ENCODE measurements around the gene BAZ2A.

DNA sequence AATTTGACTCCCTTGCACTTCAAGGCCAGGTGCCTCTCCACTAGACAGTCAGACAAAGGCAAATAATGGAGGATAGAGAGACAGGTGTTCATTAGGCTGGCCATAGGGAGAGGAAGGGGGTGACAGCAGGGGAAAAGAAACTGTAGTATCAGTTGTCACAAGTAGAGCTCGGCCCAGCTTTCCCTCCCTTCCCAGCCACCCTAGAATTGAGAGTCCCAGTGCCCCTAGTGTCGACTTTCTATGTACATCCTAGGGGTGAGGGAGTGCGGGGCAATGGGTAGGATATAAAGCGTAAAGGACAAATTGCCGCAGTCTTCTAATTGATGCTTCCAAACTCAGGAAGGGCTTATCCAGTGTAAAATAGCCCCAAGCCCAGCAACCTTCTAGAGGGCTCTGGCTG is 39.0 kb downstream of the BAZ2A start:
- TF ChIP-seq, protein P1, sequence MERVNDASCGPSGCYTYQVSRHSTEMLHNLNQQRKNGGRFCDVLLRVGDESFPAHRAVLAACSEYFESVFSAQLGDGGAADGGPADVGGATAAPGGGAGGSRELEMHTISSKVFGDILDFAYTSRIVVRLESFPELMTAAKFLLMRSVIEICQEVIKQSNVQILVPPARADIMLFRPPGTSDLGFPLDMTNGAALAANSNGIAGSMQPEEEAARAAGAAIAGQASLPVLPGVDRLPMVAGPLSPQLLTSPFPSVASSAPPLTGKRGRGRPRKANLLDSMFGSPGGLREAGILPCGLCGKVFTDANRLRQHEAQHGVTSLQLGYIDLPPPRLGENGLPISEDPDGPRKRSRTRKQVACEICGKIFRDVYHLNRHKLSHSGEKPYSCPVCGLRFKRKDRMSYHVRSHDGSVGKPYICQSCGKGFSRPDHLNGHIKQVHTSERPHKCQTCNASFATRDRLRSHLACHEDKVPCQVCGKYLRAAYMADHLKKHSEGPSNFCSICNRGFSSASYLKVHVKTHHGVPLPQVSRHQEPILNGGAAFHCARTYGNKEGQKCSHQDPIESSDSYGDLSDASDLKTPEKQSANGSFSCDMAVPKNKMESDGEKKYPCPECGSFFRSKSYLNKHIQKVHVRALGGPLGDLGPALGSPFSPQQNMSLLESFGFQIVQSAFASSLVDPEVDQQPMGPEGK (CRISPR knock-in tag; IDR thresholded peaks at IDR 0.05; ENCODE audit: borderline replicate concordance): no peak
- TF ChIP-seq ZFP30 (CRISPR knock-in tag; IDR thresholded peaks at IDR 0.05) (no peak), ZNF565 (CRISPR knock-in tag; conservative IDR thresholded peaks at IDR 0.05; ENCODE audit: low read depth) (no peak), ESRRG (CRISPR knock-in tag; IDR thresholded peaks at IDR 0.05) (no peak), ZNF8 (CRISPR knock-in tag; IDR thresholded peaks at IDR 0.05) (no peak), GLIS3 (CRISPR knock-in tag; IDR thresholded peaks at IDR 0.05) (no peak), OSR1 (CRISPR knock-in tag; IDR thresholded peaks at IDR 0.05) (no peak), ARNTL (CRISPR knock-in tag; IDR thresholded peaks at IDR 0.05; ENCODE audit: borderline replicate concordance, low read depth) (no peak), ZFP3 (CRISPR knock-in tag; IDR thresholded peaks at IDR 0.05) (no peak), ISL1 (CRISPR knock-in tag; IDR thresholded peaks at IDR 0.05) (no peak), TOX (CRISPR knock-in tag; IDR thresholded peaks at IDR 0.05; ENCODE audit: borderline replicate concordance) (no peak)
- TF ChIP-seq, protein P2, sequence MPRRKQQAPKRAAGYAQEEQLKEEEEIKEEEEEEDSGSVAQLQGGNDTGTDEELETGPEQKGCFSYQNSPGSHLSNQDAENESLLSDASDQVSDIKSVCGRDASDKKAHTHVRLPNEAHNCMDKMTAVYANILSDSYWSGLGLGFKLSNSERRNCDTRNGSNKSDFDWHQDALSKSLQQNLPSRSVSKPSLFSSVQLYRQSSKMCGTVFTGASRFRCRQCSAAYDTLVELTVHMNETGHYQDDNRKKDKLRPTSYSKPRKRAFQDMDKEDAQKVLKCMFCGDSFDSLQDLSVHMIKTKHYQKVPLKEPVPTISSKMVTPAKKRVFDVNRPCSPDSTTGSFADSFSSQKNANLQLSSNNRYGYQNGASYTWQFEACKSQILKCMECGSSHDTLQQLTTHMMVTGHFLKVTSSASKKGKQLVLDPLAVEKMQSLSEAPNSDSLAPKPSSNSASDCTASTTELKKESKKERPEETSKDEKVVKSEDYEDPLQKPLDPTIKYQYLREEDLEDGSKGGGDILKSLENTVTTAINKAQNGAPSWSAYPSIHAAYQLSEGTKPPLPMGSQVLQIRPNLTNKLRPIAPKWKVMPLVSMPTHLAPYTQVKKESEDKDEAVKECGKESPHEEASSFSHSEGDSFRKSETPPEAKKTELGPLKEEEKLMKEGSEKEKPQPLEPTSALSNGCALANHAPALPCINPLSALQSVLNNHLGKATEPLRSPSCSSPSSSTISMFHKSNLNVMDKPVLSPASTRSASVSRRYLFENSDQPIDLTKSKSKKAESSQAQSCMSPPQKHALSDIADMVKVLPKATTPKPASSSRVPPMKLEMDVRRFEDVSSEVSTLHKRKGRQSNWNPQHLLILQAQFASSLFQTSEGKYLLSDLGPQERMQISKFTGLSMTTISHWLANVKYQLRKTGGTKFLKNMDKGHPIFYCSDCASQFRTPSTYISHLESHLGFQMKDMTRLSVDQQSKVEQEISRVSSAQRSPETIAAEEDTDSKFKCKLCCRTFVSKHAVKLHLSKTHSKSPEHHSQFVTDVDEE (CRISPR knock-in tag; IDR thresholded peaks at IDR 0.05): no peak
- TF ChIP-seq, protein P3, sequence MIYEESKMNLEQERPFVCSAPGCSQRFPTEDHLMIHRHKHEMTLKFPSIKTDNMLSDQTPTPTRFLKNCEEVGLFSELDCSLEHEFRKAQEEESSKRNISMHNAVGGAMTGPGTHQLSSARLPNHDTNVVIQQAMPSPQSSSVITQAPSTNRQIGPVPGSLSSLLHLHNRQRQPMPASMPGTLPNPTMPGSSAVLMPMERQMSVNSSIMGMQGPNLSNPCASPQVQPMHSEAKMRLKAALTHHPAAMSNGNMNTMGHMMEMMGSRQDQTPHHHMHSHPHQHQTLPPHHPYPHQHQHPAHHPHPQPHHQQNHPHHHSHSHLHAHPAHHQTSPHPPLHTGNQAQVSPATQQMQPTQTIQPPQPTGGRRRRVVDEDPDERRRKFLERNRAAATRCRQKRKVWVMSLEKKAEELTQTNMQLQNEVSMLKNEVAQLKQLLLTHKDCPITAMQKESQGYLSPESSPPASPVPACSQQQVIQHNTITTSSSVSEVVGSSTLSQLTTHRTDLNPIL (CRISPR knock-in tag; IDR thresholded peaks at IDR 0.05; ENCODE audit: low read depth): no peak
- TF ChIP-seq, protein P4, sequence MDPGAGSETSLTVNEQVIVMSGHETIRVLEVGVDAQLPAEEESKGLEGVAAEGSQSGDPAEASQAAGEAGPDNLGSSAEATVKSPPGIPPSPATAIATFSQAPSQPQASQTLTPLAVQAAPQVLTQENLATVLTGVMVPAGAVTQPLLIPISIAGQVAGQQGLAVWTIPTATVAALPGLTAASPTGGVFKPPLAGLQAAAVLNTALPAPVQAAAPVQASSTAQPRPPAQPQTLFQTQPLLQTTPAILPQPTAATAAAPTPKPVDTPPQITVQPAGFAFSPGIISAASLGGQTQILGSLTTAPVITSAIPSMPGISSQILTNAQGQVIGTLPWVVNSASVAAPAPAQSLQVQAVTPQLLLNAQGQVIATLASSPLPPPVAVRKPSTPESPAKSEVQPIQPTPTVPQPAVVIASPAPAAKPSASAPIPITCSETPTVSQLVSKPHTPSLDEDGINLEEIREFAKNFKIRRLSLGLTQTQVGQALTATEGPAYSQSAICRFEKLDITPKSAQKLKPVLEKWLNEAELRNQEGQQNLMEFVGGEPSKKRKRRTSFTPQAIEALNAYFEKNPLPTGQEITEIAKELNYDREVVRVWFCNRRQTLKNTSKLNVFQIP (CRISPR knock-in tag; IDR thresholded peaks at IDR 0.05; ENCODE audit: borderline replicate concordance, low read depth): no peak
